HFF-Myc (cell line): ENCODE data around the gene COL11A1.

Source experiments
- DNase-seq: peaks from one replicate; pipeline ENCODE4 v3.0.0-alpha.2; 2011; ENCODE audit warnings: low read depth; ENCODE audit errors: extremely low read depth
- H3K4me3 ChIP-seq: replicated peaks from 2 replicates; pipeline ENCODE4 v1.5.1; 2011; ENCODE audit warnings: low read depth, mild to moderate bottlenecking, control low read depth, low read length
- TF ChIP-seq, protein P1 (sequence below): IDR thresholded peaks from 2 replicates; pipeline ENCODE4 v1.5.1; 2012; ENCODE audit warnings: mild to moderate bottlenecking, low read depth, low read length, control low read depth; ENCODE audit errors: missing control alignments

COL11A1 gene

GRCh38 chr1:103108376-103109150 lies at the start of gene COL11A1:
Gene COL11A1 (minus strand): TSS chr1:103108522. CDS start chr1:103108178, 344 bp downstream.
- H3K4me3 ChIP-seq: peak within 1 kb of the TSS; percentile 61
- TF ChIP-seq, protein P1, sequence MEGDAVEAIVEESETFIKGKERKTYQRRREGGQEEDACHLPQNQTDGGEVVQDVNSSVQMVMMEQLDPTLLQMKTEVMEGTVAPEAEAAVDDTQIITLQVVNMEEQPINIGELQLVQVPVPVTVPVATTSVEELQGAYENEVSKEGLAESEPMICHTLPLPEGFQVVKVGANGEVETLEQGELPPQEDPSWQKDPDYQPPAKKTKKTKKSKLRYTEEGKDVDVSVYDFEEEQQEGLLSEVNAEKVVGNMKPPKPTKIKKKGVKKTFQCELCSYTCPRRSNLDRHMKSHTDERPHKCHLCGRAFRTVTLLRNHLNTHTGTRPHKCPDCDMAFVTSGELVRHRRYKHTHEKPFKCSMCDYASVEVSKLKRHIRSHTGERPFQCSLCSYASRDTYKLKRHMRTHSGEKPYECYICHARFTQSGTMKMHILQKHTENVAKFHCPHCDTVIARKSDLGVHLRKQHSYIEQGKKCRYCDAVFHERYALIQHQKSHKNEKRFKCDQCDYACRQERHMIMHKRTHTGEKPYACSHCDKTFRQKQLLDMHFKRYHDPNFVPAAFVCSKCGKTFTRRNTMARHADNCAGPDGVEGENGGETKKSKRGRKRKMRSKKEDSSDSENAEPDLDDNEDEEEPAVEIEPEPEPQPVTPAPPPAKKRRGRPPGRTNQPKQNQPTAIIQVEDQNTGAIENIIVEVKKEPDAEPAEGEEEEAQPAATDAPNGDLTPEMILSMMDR: no peak
- no peak for DNase-seq

DNA sequence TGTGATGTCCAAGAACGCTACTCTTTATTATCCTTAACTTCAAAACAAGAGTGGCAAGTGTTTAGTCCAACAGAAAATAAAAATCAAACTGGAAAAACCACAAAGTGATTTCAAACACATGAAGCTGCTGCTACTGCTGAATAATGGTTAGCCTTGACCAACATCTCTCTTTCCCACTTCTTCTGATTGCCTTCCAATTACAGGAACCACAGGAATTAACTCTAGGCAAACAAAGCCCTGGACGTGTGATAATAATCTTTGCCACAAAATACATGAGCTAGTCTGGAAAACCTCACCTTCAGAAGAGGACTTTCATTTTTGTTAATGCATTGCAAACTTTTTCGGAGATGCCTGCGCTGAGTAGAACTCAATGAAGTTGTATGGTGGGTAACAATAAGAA lies 48.6 kb upstream of the COL11A1 start:
- no peak overlapping the region for H3K4me3 ChIP-seq
- TF ChIP-seq, protein P1: no peak
- no peak for DNase-seq

GRCh38 chr1:103146166-103146565 lies 37.8 kb upstream of the COL11A1 start:
- H3K4me3 ChIP-seq: no peak overlapping the region
- DNase-seq: no peak
- TF ChIP-seq, protein P1: no peak

GRCh38 chr1:103145449-103145848 lies 37.1 kb upstream of the COL11A1 start:
- TF ChIP-seq, protein P1: no peak
- DNase-seq: no peak
- H3K4me3 ChIP-seq: no peak overlapping the region

DNA sequence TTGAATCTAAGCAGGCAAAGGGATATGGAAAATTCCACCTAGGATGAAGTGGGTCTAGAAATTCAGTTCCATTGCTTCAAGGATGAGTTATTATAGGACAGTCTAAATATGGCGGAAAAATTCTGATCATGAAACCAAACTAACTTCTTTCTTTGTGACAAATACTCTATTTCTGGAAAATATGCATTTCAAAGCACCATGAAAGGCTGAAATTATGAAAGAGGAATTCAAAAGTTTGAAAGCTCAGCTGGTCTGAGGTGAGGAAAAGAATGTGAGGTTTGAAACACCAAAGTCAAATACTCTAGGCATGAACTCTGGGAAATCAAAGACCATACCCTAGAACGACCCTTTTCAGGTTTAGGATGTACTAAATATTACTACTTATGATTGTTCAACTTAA lies 36.4 kb upstream of the COL11A1 start:
- TF ChIP-seq, protein P1: no peak
- DNase-seq: no peak

GRCh38 chr1:103142461-103142860 lies 34.1 kb upstream of the COL11A1 start:
- TF ChIP-seq, protein P1: no peak
- DNase-seq: no peak
- no peak overlapping the region for H3K4me3 ChIP-seq

More for the DNA sequence above, 36.4 kb upstream of the COL11A1 start:
- no peak overlapping the region for H3K4me3 ChIP-seq
